ENCODE data around the gene APBB2. TPM values are rescaled to one million over a fixed set of nuclear protein-coding genes. Genes with fewer than 3 reads are reported as not detected.

Gene APBB2
- total and polyA plus RNA-seq, 2 experiments from 2014 or later: 35.8 to 74.8 TPM

DNA sequence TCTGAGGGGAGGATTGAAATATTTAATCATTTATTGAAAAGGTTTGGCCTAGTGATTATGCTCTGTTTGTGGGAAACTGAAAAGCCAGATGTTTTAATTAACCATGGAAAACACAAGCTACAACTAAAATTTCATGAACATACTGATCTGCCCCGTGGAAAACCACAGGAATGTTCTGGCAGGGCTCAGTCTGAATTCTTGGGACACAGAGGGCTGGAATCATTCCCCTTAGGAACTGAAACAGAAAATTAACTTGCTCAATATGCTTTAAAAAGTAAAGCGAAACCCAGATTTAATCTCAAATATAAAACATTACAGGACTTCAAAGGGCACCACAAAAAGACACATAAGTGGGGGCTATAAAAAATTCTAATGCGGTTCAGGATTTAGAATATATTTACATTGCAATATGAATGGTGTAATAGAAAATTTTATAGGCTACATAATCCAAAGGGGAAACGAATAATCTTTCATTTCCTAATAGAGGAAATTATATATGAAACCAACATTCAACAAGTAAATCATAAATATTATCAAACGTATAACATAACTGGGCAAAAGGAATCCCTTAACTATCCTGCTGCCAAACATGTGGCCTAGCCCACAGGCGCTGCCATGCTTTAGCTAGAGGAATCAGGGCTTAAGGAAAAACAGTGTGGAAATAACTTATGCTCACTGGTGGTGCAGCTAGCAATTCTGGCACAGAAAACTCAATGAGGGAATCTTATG, 70.9 kb downstream of the APBB2 start:
- Histone ChIP-seq H4K20me1 (replicated peaks; ENCODE audit: insufficient read depth) (no peaks in the 10 kb centered on the region), H3K79me2 (replicated peaks; ENCODE audit: insufficient read depth) (peaks cover 39% of the 10 kb centered on the region), H3K4me2 (no peak overlapping the region), H3K9me2 (ENCODE audit: insufficient read depth) (no peaks in the 10 kb centered on the region), H3K27me3 (ENCODE audit: insufficient read depth) (no peaks in the 10 kb centered on the region), H3K36me3 (ENCODE audit: insufficient read depth) (no peaks in the 10 kb centered on the region), H3K4me1 (ENCODE audit: insufficient read depth) (peaks cover 32% of the 10 kb centered on the region), H2AFZ (no peak overlapping the region), H3K4me3 (no peak overlapping the region), H3F3A (replicated peaks; ENCODE audit: low read depth) (no peaks in the 10 kb centered on the region), H3K27ac (ENCODE audit: low read depth) (peak overlapping the region; percentile 73)
- Mint-ChIP-seq H3K36me3 (ENCODE audit: low read depth) (peaks cover 12% of the 10 kb centered on the region), H3K27me3 (ENCODE audit: insufficient read depth, low read depth, poor library complexity) (no peaks in the 10 kb centered on the region), H3K9me3 (no peaks in the 10 kb centered on the region), H3K4me1 (peaks cover 36% of the 10 kb centered on the region), H3K27ac (peak overlapping the region; percentile 94), H3K4me3 (no peak overlapping the region)
- no peak for TF ChIP-seq ZNF331 (CRISPR knock-in tag; IDR thresholded peaks at IDR 0.05; ENCODE audit: low read depth)
- no peak for TF ChIP-seq CREB1 (CRISPR knock-in tag; IDR thresholded peaks at IDR 0.05; ENCODE audit: low read depth)
- no peak for TF ChIP-seq ZNF114 (CRISPR knock-in tag; IDR thresholded peaks at IDR 0.05)
- TF ChIP-seq, protein P1, sequence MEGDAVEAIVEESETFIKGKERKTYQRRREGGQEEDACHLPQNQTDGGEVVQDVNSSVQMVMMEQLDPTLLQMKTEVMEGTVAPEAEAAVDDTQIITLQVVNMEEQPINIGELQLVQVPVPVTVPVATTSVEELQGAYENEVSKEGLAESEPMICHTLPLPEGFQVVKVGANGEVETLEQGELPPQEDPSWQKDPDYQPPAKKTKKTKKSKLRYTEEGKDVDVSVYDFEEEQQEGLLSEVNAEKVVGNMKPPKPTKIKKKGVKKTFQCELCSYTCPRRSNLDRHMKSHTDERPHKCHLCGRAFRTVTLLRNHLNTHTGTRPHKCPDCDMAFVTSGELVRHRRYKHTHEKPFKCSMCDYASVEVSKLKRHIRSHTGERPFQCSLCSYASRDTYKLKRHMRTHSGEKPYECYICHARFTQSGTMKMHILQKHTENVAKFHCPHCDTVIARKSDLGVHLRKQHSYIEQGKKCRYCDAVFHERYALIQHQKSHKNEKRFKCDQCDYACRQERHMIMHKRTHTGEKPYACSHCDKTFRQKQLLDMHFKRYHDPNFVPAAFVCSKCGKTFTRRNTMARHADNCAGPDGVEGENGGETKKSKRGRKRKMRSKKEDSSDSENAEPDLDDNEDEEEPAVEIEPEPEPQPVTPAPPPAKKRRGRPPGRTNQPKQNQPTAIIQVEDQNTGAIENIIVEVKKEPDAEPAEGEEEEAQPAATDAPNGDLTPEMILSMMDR (conservative IDR thresholded peaks at IDR 0.05; ENCODE audit: low read depth in 2 of 2): no peak
- TF ChIP-seq POLR2AphosphoS5 (IDR thresholded peaks at IDR 0.05; ENCODE audit: low read depth): no peak
- TF ChIP-seq EZH2phosphoT487 (IDR thresholded peaks at IDR 0.05; ENCODE audit: unreplicated experiment): no peak
- TF ChIP-seq, protein P2, sequence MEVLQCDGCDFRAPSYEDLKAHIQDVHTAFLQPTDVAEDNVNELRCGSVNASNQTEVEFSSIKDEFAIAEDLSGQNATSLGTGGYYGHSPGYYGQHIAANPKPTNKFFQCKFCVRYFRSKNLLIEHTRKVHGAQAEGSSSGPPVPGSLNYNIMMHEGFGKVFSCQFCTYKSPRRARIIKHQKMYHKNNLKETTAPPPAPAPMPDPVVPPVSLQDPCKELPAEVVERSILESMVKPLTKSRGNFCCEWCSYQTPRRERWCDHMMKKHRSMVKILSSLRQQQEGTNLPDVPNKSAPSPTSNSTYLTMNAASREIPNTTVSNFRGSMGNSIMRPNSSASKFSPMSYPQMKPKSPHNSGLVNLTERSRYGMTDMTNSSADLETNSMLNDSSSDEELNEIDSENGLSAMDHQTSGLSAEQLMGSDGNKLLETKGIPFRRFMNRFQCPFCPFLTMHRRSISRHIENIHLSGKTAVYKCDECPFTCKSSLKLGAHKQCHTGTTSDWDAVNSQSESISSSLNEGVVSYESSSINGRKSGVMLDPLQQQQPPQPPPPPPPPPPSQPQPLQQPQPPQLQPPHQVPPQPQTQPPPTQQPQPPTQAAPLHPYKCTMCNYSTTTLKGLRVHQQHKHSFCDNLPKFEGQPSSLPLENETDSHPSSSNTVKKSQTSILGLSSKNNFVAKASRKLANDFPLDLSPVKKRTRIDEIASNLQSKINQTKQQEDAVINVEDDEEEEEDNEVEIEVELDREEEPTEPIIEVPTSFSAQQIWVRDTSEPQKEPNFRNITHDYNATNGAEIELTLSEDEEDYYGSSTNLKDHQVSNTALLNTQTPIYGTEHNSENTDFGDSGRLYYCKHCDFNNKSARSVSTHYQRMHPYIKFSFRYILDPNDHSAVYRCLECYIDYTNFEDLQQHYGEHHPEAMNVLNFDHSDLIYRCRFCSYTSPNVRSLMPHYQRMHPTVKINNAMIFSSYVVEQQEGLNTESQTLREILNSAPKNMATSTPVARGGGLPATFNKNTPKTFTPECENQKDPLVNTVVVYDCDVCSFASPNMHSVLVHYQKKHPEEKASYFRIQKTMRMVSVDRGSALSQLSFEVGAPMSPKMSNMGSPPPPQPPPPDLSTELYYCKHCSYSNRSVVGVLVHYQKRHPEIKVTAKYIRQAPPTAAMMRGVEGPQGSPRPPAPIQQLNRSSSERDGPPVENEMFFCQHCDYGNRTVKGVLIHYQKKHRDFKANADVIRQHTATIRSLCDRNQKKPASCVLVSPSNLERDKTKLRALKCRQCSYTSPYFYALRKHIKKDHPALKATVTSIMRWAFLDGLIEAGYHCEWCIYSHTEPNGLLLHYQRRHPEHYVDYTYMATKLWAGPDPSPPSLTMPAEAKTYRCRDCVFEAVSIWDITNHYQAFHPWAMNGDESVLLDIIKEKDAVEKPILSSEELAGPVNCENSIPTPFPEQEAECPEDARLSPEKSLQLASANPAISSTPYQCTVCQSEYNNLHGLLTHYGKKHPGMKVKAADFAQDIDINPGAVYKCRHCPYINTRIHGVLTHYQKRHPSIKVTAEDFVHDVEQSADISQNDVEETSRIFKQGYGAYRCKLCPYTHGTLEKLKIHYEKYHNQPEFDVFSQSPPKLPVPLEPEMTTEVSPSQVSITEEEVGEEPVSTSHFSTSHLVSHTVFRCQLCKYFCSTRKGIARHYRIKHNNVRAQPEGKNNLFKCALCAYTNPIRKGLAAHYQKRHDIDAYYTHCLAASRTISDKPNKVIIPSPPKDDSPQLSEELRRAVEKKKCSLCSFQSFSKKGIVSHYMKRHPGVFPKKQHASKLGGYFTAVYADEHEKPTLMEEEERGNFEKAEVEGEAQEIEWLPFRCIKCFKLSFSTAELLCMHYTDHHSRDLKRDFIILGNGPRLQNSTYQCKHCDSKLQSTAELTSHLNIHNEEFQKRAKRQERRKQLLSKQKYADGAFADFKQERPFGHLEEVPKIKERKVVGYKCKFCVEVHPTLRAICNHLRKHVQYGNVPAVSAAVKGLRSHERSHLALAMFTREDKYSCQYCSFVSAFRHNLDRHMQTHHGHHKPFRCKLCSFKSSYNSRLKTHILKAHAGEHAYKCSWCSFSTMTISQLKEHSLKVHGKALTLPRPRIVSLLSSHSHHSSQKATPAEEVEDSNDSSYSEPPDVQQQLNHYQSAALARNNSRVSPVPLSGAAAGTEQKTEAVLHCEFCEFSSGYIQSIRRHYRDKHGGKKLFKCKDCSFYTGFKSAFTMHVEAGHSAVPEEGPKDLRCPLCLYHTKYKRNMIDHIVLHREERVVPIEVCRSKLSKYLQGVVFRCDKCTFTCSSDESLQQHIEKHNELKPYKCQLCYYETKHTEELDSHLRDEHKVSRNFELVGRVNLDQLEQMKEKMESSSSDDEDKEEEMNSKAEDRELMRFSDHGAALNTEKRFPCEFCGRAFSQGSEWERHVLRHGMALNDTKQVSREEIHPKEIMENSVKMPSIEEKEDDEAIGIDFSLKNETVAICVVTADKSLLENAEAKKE (CRISPR knock-in tag; IDR thresholded peaks at IDR 0.05): no peak
- no peak for TF ChIP-seq EZH2 (IDR thresholded peaks at IDR 0.05; ENCODE audit: low read depth, unreplicated experiment)
- DNase-seq (ENCODE audit: low spot score): no peak
- no peak for ATAC-seq
